Stimulated activated CD8-positive, alpha-beta memory T cell treated with anti-CD3 and anti-CD28 coated beads, Interleukin-7, amount 100 ng/mL, for 4 hours (primary cell): ENCODE data around the gene GPR157.
"Not testable (repeated sequence)": the region's sequence is repeated elsewhere in the genome, so short reads cannot be mapped to it uniquely, and the experiment has no call there.

ENCODE experiments used
- DNase-seq, 2 donors: peaks; one replicate each; pipeline ENCODE4 v3.0.0-alpha.2; 2020; ENCODE audit warnings: low read depth in 2 of 2

GPR157 gene

GRCh38 chr1:9146156-9146555 lies 17.3 kb upstream of the GPR157 start:
- DNase-seq: no peak

GRCh38 chr1:9145714-9146113 lies 16.8 kb upstream of the GPR157 start:
- DNase-seq: no peak

- DNase-seq: no peak
These were observed 16.2 kb upstream of the GPR157 start for GRCh38 chr1:9145021-9145668.

GRCh38 chr1:9144494-9144893 lies 15.6 kb upstream of the GPR157 start:
- not testable (repeated sequence) for DNase-seq

GRCh38 chr1:9143250-9143649 lies 14.3 kb upstream of the GPR157 start:
- no peak for DNase-seq

GRCh38 chr1:9139930-9140329 lies 11.0 kb upstream of the GPR157 start:
- no peak for DNase-seq

GRCh38 chr1:9136932-9137331 lies 8.0 kb upstream of the GPR157 start:
- DNase-seq: no peak

- DNase-seq: no peak
These were observed 6.4 kb upstream of the GPR157 start for GRCh38 chr1:9135073-9135836.

GRCh38 chr1:9133870-9134585 lies 5.1 kb upstream of the GPR157 start:
- no peak for DNase-seq

GRCh38 chr1:9129266-9130041 lies 552 bp upstream of the GPR157 start:
- peak; percentile 80 to 84 for DNase-seq

GRCh38 chr1:9128166-9128519 lies 759 bp downstream of the GPR157 start:
- no peak for DNase-seq

- DNase-seq: no peak
These were observed 1.3 kb downstream of the GPR157 start for GRCh38 chr1:9127395-9128165.

GRCh38 chr1:9126511-9126910 lies 2.4 kb downstream of the GPR157 start:
- DNase-seq: no peak

GRCh38 chr1:9125847-9126246 lies 3.1 kb downstream of the GPR157 start:
- not testable (repeated sequence) for DNase-seq

- DNase-seq: no peak
These were observed 3.6 kb downstream of the GPR157 start for GRCh38 chr1:9125325-9125724.

GRCh38 chr1:9124389-9124788 lies 4.5 kb downstream of the GPR157 start:
- DNase-seq: not testable (repeated sequence)

- DNase-seq: not testable (repeated sequence)
These were observed 5.2 kb downstream of the GPR157 start for GRCh38 chr1:9123665-9124064.

GRCh38 chr1:9121496-9122409 lies 7.1 kb downstream of the GPR157 start:
- peak in 1 of 2 donors; percentile 8 for DNase-seq

GRCh38 chr1:9120312-9120958 lies 8.5 kb downstream of the GPR157 start:
- no peak for DNase-seq

- DNase-seq: no peak
These were observed 9.2 kb downstream of the GPR157 start for GRCh38 chr1:9119745-9120144.
